ENCODE measurements around the gene CHPT1.

CHPT1 gene

GRCh38 chr12:101698800-101699347 is 1.4 kb downstream of the CHPT1 start:
- TF ChIP-seq TOX (CRISPR knock-in tag; IDR thresholded peaks at IDR 0.05; ENCODE audit: borderline replicate concordance) = no peak
- TF ChIP-seq CREB5 (CRISPR knock-in tag; IDR thresholded peaks at IDR 0.05; ENCODE audit: low read depth) = no peak
- no peak for TF ChIP-seq ZNF565 (CRISPR knock-in tag; conservative IDR thresholded peaks at IDR 0.05; ENCODE audit: low read depth)
- no peak for TF ChIP-seq PPARA (CRISPR knock-in tag; IDR thresholded peaks at IDR 0.05; ENCODE audit: borderline replicate concordance)
- no peak for TF ChIP-seq TCF4 (CRISPR knock-in tag; IDR thresholded peaks at IDR 0.05; ENCODE audit: borderline replicate concordance)
- no peak for TF ChIP-seq OSR1 (CRISPR knock-in tag; IDR thresholded peaks at IDR 0.05)
- no peak for TF ChIP-seq ZC3H10 (CRISPR knock-in tag; IDR thresholded peaks at IDR 0.05)
- no peak for TF ChIP-seq BACH2 (CRISPR knock-in tag; IDR thresholded peaks at IDR 0.05; ENCODE audit: borderline replicate concordance)
- TF ChIP-seq POU6F1 (CRISPR knock-in tag; IDR thresholded peaks at IDR 0.05; ENCODE audit: borderline replicate concordance, low read depth) = no peak
- no peak for TF ChIP-seq ZFP30 (CRISPR knock-in tag; IDR thresholded peaks at IDR 0.05)
- no peak for TF ChIP-seq ZFP3 (CRISPR knock-in tag; IDR thresholded peaks at IDR 0.05)
- no peak for TF ChIP-seq ZNF8 (CRISPR knock-in tag; IDR thresholded peaks at IDR 0.05)
- TF ChIP-seq GLIS3 (CRISPR knock-in tag; IDR thresholded peaks at IDR 0.05) = no peak
- TF ChIP-seq CSDC2 (CRISPR knock-in tag; IDR thresholded peaks at IDR 0.05) = no peak
- TF ChIP-seq RARB (CRISPR knock-in tag; IDR thresholded peaks at IDR 0.05) = no peak
- TF ChIP-seq ESRRG (CRISPR knock-in tag; IDR thresholded peaks at IDR 0.05) = no peak
- peak; percentile 70 for ATAC-seq

- ATAC-seq = no peak
- TF ChIP-seq ESRRG (CRISPR knock-in tag; IDR thresholded peaks at IDR 0.05) (no peak), GLIS3 (CRISPR knock-in tag; IDR thresholded peaks at IDR 0.05) (no peak), SNAI2 (CRISPR knock-in tag; IDR thresholded peaks at IDR 0.05) (no peak), ZNF565 (CRISPR knock-in tag; conservative IDR thresholded peaks at IDR 0.05; ENCODE audit: low read depth) (no peak), PATZ1 (CRISPR knock-in tag; IDR thresholded peaks at IDR 0.05; ENCODE audit: borderline replicate concordance) (no peak), PPARA (CRISPR knock-in tag; IDR thresholded peaks at IDR 0.05; ENCODE audit: borderline replicate concordance) (no peak), TCF4 (CRISPR knock-in tag; IDR thresholded peaks at IDR 0.05; ENCODE audit: borderline replicate concordance) (no peak), ZC3H10 (CRISPR knock-in tag; IDR thresholded peaks at IDR 0.05) (no peak), POU6F1 (CRISPR knock-in tag; IDR thresholded peaks at IDR 0.05; ENCODE audit: borderline replicate concordance, low read depth) (no peak), CREB5 (CRISPR knock-in tag; IDR thresholded peaks at IDR 0.05; ENCODE audit: low read depth) (no peak), ZNF8 (CRISPR knock-in tag; IDR thresholded peaks at IDR 0.05) (no peak), ZFP30 (CRISPR knock-in tag; IDR thresholded peaks at IDR 0.05) (no peak), ARNTL (CRISPR knock-in tag; IDR thresholded peaks at IDR 0.05; ENCODE audit: borderline replicate concordance, low read depth) (no peak), ISL1 (CRISPR knock-in tag; IDR thresholded peaks at IDR 0.05) (no peak)
Observed at GRCh38 chr12:101700299-101700820, 2.9 kb downstream of the CHPT1 start.

- ATAC-seq = no peak
- TF ChIP-seq ARNTL (CRISPR knock-in tag; IDR thresholded peaks at IDR 0.05; ENCODE audit: borderline replicate concordance, low read depth) (no peak), CSDC2 (CRISPR knock-in tag; IDR thresholded peaks at IDR 0.05) (no peak), PATZ1 (CRISPR knock-in tag; IDR thresholded peaks at IDR 0.05; ENCODE audit: borderline replicate concordance) (no peak), ZNF70 (CRISPR knock-in tag; IDR thresholded peaks at IDR 0.05) (no peak), ZFP3 (CRISPR knock-in tag; IDR thresholded peaks at IDR 0.05) (no peak), PPARA (CRISPR knock-in tag; IDR thresholded peaks at IDR 0.05; ENCODE audit: borderline replicate concordance) (no peak), BACH2 (CRISPR knock-in tag; IDR thresholded peaks at IDR 0.05; ENCODE audit: borderline replicate concordance) (no peak), OSR1 (CRISPR knock-in tag; IDR thresholded peaks at IDR 0.05) (no peak), ZNF8 (CRISPR knock-in tag; IDR thresholded peaks at IDR 0.05) (no peak), ZNF565 (CRISPR knock-in tag; conservative IDR thresholded peaks at IDR 0.05; ENCODE audit: low read depth) (no peak), SNAI2 (CRISPR knock-in tag; IDR thresholded peaks at IDR 0.05) (no peak), CREB5 (CRISPR knock-in tag; IDR thresholded peaks at IDR 0.05; ENCODE audit: low read depth) (no peak), CSRNP3 (CRISPR knock-in tag; IDR thresholded peaks at IDR 0.05) (no peak), ISL1 (CRISPR knock-in tag; IDR thresholded peaks at IDR 0.05) (no peak), TCF4 (CRISPR knock-in tag; IDR thresholded peaks at IDR 0.05; ENCODE audit: borderline replicate concordance) (no peak)
Observed at GRCh38 chr12:101703487-101703886, 6.0 kb downstream of the CHPT1 start.
